Stimulated activated memory B cell treated with anti-CD40 and anti-IgM and Interleukin-4, amounts not matched to agents 10 μg/mL and 1 μg/mL and 100 μg/mL, for 72 hours (primary cell): Measurements from ENCODE around the gene AKT1.
A peak's percentile ranks its signal among the peaks of the same experiment; 100 is the strongest.

Source experiments
- ATAC-seq: fragments of 150-1000 bp; cut with Tn5 transposase; 2 replicates; pipeline ENCODE4 v1.10.0; 2021
- H3K27ac Mint-ChIP-seq: one replicate; pipeline ENCODE4 v1.8.0; 2022; ENCODE audit warnings: mild to moderate bottlenecking, mixed read lengths
- H3K27me3 Mint-ChIP-seq: one replicate; pipeline ENCODE4 v1.8.0; 2022; ENCODE audit warnings: mixed read lengths
- H3K36me3 Mint-ChIP-seq: one replicate; pipeline ENCODE4 v1.8.0; 2022; ENCODE audit warnings: mixed read lengths
- H3K4me1 Mint-ChIP-seq: one replicate; pipeline ENCODE4 v1.8.0; 2022; ENCODE audit warnings: mixed read lengths
- H3K4me3 Mint-ChIP-seq: one replicate; pipeline ENCODE4 v1.8.0; 2022; ENCODE audit warnings: mild to moderate bottlenecking, moderate library complexity, mixed read lengths
- H3K9me3 Mint-ChIP-seq: one replicate; pipeline ENCODE4 v1.8.0; 2022; ENCODE audit warnings: mixed read lengths

Gene AKT1

GRCh38 chr14:104805941-104806624 lies 10.5 kb upstream of the AKT1 start:
- H3K4me1 Mint-ChIP-seq: peaks cover 43% of the 10 kb centered on the region
- no peak overlapping the region for H3K4me3 Mint-ChIP-seq
- no peak overlapping the region for H3K27ac Mint-ChIP-seq
- no peaks in the 10 kb centered on the region for H3K27me3 Mint-ChIP-seq
- no peaks in the 10 kb centered on the region for H3K9me3 Mint-ChIP-seq
- ATAC-seq: no peak
- no peaks in the 10 kb centered on the region for H3K36me3 Mint-ChIP-seq

- Mint-ChIP-seq H3K4me1 (peaks cover 40% of the 10 kb centered on the region), H3K9me3 (no peaks in the 10 kb centered on the region), H3K27ac (no peak overlapping the region), H3K36me3 (no peaks in the 10 kb centered on the region), H3K4me3 (no peak overlapping the region), H3K27me3 (no peaks in the 10 kb centered on the region)
- ATAC-seq: no peak
These were observed 9.8 kb upstream of the AKT1 start for GRCh38 chr14:104805326-104805678.

DNA sequence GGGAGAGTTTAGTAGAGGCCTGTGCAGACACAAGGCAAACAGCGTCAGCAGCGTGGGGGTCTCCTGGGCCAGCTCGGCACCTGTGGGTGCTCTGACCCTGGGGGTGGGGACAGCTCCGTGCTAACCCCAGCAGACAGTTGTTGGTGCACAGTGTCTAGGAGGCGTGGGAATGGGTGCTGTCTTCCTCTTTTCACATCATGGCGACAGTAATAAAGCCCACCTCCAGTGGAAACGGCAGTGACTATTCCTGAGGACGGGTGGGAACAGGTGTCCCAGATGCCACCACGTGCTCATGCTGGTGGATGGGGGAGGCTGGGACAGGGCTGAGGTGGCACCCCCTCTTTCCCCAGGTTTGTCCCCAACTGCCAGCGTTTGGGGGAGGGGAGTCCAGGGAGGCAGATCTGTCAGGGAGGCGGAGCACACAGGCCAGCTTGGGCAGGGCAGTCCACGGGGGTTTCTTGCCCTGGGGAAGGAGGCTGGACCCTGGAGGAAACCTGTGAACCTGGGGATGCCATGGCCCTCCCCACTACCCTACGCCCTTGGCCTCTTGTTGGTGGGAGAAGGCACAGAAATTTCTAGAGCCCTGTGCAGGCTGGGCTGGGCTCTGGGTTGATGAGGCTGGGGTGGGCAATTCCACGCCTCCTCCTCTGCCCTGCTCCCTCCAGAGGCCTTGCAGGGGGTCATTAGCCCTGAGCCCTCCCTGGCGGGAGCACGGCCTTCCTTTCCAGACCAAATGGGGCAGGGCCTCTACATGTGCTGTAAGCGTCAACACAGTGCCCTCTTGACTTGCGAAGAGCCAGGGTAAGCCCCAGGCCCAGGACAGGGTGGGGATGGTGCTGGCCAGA lies 9.2 kb upstream of the AKT1 start:
- Mint-ChIP-seq H3K9me3 (no peaks in the 10 kb centered on the region), H3K27me3 (no peaks in the 10 kb centered on the region), H3K4me1 (peaks cover 43% of the 10 kb centered on the region), H3K27ac (no peak overlapping the region), H3K4me3 (no peak overlapping the region), H3K36me3 (no peaks in the 10 kb centered on the region)
- ATAC-seq: no peak

- Mint-ChIP-seq H3K27ac (no peak overlapping the region), H3K4me3 (no peak overlapping the region), H3K9me3 (no peaks in the 10 kb centered on the region), H3K36me3 (no peaks in the 10 kb centered on the region), H3K4me1 (peaks cover 47% of the 10 kb centered on the region), H3K27me3 (no peaks in the 10 kb centered on the region)
- ATAC-seq: no peak
These were observed 8.4 kb upstream of the AKT1 start for GRCh38 chr14:104803912-104804410.

GRCh38 chr14:104803280-104803911 lies 7.8 kb upstream of the AKT1 start:
- Mint-ChIP-seq H3K4me1 (peaks cover 52% of the 10 kb centered on the region), H3K36me3 (no peaks in the 10 kb centered on the region), H3K27ac (no peak overlapping the region), H3K27me3 (no peaks in the 10 kb centered on the region), H3K4me3 (no peak overlapping the region), H3K9me3 (no peaks in the 10 kb centered on the region)
- ATAC-seq: no peak

DNA sequence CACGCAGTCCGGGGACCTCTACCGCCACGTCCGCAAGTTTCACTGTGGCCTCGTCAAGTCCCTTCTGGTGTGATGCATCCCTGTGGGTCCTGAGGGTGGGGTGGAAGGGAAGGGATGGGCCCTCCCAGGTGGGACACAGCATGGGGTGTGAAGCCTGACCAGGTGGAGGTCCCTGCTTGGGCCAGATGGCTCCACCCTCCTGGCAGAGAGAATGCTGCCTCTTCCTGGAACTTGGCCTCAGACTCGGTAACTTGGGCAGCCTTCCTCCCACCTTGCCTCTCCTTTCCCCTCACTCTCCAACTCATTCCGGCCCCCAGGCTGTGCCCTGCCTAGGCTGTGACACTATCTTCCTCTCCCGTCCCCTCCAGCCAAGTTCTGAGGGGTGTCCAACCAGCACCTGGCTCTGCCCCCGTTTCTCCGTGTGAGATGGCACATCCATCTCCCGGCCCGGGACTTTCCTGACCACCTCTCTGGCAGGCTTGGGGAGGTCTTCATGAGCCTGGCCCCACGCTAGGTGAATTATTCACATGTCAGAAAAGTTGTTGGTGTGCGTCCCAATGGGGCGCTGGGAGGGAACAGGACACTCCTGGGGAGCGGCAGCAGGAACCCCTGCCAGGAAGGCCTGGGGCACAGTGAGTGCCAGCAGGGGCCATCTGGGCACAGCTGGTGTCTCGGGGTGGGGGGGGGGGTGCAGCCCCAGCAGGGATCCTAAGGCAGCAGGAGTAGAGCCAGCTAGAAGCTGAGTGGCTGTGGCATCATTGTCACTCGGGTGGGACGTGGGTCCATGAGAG lies 7.0 kb upstream of the AKT1 start:
- H3K4me1 Mint-ChIP-seq: peaks cover 59% of the 10 kb centered on the region
- no peak overlapping the region for H3K27ac Mint-ChIP-seq
- H3K27me3 Mint-ChIP-seq: no peaks in the 10 kb centered on the region
- H3K4me3 Mint-ChIP-seq: peak overlapping the region; percentile 50
- no peak for ATAC-seq
- H3K36me3 Mint-ChIP-seq: no peaks in the 10 kb centered on the region
- no peaks in the 10 kb centered on the region for H3K9me3 Mint-ChIP-seq

DNA sequence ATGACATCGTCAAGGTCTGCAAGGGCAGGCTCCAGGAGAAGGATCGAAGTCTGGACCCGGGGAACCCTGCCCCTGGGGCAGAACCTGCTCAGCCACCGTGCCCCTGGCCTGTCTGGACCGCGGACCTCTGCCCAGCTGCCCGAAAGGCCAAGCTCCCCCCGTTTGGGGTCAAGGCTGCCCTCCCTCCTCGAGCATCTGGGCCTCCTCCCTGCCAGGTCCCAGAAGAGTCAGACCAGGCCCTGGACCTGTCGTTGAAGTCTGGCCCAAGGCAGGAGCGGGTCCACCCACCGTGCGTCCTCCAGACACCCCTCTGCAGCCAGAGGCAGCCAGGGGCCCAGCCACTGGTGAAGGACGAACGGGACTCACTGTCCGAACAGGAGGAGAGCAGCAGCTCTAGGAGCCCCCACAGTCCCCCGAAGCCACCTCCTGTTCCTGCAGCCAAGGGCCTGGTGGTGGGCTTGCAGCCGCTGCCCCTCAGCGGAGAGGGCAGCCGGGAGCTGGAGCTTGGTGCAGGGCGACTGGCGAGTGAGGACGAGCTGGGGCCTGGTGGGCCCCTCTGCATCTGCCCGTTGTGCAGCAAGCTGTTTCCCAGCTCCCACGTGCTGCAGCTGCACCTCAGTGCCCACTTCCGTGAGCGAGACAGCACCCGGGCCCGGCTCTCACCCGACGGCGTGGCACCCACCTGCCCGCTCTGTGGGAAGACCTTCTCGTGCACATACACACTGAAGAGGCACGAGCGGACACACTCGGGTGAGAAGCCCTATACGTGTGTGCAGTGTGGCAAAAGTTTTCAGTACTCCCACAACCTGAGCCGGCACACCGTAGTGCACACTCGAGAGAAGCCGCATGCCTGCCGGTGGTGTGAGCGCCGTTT lies 6.2 kb upstream of the AKT1 start:
- peaks cover 64% of the 10 kb centered on the region for H3K4me1 Mint-ChIP-seq
- no peak for ATAC-seq
- peak overlapping the region; percentile 94 for H3K4me3 Mint-ChIP-seq
- H3K9me3 Mint-ChIP-seq: no peaks in the 10 kb centered on the region
- no peaks in the 10 kb centered on the region for H3K27me3 Mint-ChIP-seq
- no peaks in the 10 kb centered on the region for H3K36me3 Mint-ChIP-seq
- H3K27ac Mint-ChIP-seq: peak overlapping the region; percentile 75

DNA sequence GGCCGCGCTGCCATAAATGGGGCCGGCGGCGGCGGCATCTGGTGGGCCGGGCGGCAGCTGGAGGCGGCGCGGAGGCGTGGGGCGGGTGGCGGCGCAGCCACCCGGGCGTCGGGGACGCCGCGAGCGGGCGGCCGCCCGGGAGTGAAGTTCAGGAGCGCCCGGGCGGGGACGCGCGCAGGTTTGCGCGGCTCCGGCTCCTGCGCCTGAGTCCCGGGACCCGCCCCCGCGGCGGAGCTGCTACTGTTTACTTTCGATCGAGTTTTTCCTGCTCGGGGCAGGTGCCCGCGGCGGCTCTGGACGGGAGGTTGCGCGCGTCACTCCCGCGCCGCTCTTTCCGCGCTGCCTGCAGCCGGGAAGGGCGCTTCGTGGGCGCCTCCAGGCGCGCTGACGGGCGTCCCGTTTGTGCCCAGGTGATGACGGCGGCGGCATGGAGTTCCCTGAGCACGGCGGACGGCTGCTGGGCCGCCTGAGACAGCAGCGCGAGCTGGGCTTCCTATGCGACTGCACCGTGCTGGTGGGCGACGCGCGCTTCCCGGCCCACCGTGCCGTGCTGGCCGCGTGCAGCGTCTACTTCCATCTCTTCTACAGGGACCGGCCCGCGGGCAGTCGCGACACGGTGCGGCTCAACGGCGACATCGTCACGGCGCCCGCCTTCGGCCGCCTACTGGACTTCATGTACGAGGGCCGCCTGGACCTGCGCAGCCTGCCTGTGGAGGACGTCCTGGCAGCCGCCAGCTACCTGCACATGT lies 5.4 kb upstream of the AKT1 start, which contains the start of gene ZBTB42:
TSS of gene ZBTB42 (plus strand) at position 331 of the 749 bp plus-strand sequence. CDS start at position 428, 97 bp downstream.
- ATAC-seq: peak; percentile 61
- no peaks in the 10 kb centered on the region for H3K36me3 Mint-ChIP-seq
- no peaks in the 10 kb centered on the region for H3K9me3 Mint-ChIP-seq
- no peaks in the 10 kb centered on the region for H3K27me3 Mint-ChIP-seq
- H3K4me3 Mint-ChIP-seq: peak within 1 kb of the TSS; percentile 94
- H3K4me1 Mint-ChIP-seq: peaks cover 69% of the 10 kb centered on the region
- H3K27ac Mint-ChIP-seq: peak within 1 kb of the TSS; percentile 75

DNA sequence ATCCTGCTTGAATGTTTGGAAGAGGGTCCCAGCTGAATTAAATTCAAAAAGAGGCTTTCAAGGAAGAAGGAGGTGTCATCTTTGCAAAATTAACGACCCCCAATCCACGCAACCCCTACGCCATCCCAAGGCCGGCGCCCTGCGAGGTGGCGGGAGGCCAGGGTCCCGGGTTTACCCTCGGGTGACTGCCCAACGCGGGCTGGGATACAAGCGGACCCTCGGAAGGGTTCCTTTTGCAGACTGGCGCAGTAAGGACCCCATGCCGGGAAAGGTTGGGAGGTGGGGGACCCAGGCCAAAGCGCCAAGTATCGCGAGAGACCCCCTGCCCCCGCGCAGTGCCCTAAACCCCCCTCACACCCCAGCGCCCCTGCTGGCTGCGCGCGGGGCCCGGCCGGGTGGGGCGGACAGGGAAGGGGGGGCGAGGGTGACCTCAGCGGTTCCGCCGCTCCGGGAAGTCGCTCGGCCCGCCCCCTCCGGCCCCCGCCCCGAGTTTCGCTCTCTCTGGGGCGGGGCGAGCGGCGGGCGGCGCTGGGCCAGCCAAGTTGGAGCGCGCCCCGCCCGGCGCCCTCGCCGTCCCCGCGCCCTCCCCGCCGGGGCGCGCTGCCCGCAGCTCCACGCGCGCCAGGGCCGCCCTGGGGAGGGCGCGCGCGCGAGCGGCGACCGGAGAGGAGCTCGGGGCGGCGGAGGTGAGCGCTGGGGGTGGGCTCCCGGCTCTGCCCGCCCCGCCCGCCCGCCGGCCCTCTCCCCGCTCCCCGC lies 4.6 kb upstream of the AKT1 start:
- Mint-ChIP-seq H3K4me3 (peak overlapping the region; percentile 62), H3K9me3 (no peaks in the 10 kb centered on the region), H3K27me3 (no peaks in the 10 kb centered on the region)

GRCh38 chr14:104799244-104800014 lies 3.9 kb upstream of the AKT1 start:
- Mint-ChIP-seq H3K27me3 (no peaks in the 10 kb centered on the region), H3K9me3 (no peaks in the 10 kb centered on the region), H3K4me3 (peak overlapping the region; percentile 62), H3K27ac (peak overlapping the region; percentile 40), H3K4me1 (peaks cover 70% of the 10 kb centered on the region), H3K36me3 (no peaks in the 10 kb centered on the region)
- no peak for ATAC-seq

More for the DNA sequence above, 4.6 kb upstream of the AKT1 start:
- Mint-ChIP-seq H3K27ac (peak overlapping the region; percentile 40), H3K36me3 (no peaks in the 10 kb centered on the region), H3K4me1 (peaks cover 71% of the 10 kb centered on the region)
- peak; percentile 81 for ATAC-seq

GRCh38 chr14:104798300-104799243 lies 3.0 kb upstream of the AKT1 start:
- ATAC-seq: no peak
- H3K9me3 Mint-ChIP-seq: no peaks in the 10 kb centered on the region
- no peaks in the 10 kb centered on the region for H3K36me3 Mint-ChIP-seq
- peak overlapping the region; percentile 40 for H3K27ac Mint-ChIP-seq
- H3K4me3 Mint-ChIP-seq: no peak overlapping the region
- no peaks in the 10 kb centered on the region for H3K27me3 Mint-ChIP-seq
- H3K4me1 Mint-ChIP-seq: peaks cover 70% of the 10 kb centered on the region
